ENCODE measurements around the gene ACER2.
"Not testable (repeated sequence)": the region's sequence is repeated elsewhere in the genome, so short reads cannot be mapped to it uniquely, and the experiment has no call there.

DNA sequence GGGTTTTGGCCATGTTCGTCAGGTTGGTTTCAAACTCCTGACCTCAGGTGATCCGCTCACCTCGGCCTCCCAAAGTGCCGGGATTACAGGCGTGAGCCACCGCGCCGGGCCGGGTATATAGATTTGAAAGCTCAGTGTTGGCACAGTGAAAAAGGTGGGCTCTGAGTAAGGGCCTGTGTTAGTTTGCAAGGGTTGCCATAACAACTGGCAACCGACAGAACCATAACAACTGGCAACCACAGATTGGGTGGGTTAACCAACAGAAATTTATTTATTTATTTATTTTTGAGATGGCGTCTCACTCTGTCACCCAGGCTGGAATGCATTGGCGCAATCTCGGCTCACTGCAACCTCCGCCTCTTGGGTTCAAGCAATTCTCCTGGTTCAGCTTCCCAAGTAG is 23.6 kb upstream of the ACER2 start:
- not testable (repeated sequence) for TF ChIP-seq JUNB (IDR thresholded peaks at IDR 0.05; ENCODE audit: unreplicated experiment); CTCF (conservative IDR thresholded peaks at IDR 0.05; ENCODE audit: low read depth in 2 of 2); EZH2 (IDR thresholded peaks at IDR 0.05; ENCODE audit: low read depth, unreplicated experiment); ZNF331 (CRISPR knock-in tag; IDR thresholded peaks at IDR 0.05; ENCODE audit: low read depth); POLR2AphosphoS5 (IDR thresholded peaks at IDR 0.05; ENCODE audit: low read depth); CREB1 (CRISPR knock-in tag; IDR thresholded peaks at IDR 0.05; ENCODE audit: low read depth); EZH2phosphoT487 (IDR thresholded peaks at IDR 0.05; ENCODE audit: unreplicated experiment); NANOG (IDR thresholded peaks at IDR 0.05; ENCODE audit: borderline replicate concordance); ZNF114 (CRISPR knock-in tag; IDR thresholded peaks at IDR 0.05); ZNF462 (CRISPR knock-in tag; IDR thresholded peaks at IDR 0.05); STAT1 (IDR thresholded peaks at IDR 0.05; ENCODE audit: unreplicated experiment)
- TF ChIP-seq, protein P1, sequence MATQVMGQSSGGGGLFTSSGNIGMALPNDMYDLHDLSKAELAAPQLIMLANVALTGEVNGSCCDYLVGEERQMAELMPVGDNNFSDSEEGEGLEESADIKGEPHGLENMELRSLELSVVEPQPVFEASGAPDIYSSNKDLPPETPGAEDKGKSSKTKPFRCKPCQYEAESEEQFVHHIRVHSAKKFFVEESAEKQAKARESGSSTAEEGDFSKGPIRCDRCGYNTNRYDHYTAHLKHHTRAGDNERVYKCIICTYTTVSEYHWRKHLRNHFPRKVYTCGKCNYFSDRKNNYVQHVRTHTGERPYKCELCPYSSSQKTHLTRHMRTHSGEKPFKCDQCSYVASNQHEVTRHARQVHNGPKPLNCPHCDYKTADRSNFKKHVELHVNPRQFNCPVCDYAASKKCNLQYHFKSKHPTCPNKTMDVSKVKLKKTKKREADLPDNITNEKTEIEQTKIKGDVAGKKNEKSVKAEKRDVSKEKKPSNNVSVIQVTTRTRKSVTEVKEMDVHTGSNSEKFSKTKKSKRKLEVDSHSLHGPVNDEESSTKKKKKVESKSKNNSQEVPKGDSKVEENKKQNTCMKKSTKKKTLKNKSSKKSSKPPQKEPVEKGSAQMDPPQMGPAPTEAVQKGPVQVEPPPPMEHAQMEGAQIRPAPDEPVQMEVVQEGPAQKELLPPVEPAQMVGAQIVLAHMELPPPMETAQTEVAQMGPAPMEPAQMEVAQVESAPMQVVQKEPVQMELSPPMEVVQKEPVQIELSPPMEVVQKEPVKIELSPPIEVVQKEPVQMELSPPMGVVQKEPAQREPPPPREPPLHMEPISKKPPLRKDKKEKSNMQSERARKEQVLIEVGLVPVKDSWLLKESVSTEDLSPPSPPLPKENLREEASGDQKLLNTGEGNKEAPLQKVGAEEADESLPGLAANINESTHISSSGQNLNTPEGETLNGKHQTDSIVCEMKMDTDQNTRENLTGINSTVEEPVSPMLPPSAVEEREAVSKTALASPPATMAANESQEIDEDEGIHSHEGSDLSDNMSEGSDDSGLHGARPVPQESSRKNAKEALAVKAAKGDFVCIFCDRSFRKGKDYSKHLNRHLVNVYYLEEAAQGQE (IDR thresholded peaks at IDR 0.05; ENCODE audit: unreplicated experiment) = not testable (repeated sequence)
- TF ChIP-seq, protein P2, sequence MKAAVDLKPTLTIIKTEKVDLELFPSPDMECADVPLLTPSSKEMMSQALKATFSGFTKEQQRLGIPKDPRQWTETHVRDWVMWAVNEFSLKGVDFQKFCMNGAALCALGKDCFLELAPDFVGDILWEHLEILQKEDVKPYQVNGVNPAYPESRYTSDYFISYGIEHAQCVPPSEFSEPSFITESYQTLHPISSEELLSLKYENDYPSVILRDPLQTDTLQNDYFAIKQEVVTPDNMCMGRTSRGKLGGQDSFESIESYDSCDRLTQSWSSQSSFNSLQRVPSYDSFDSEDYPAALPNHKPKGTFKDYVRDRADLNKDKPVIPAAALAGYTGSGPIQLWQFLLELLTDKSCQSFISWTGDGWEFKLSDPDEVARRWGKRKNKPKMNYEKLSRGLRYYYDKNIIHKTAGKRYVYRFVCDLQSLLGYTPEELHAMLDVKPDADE (IDR thresholded peaks at IDR 0.05) = not testable (repeated sequence)

Data from GM23338 (cell line).